Stimulated activated CD4-positive, alpha-beta T cell treated with anti-CD3 and anti-CD28 coated beads, Interleukin-12 subunit alpha, Interleukin-12 subunit beta, amount 100 ng/mL, for 48 hours (primary cell): ENCODE data around the gene TRIAP1.
A peak's percentile ranks its signal among the peaks of the same experiment; 100 is the strongest.
"Not testable (repeated sequence)": the region's sequence is repeated elsewhere in the genome, so short reads cannot be mapped to it uniquely, and the experiment has no call there.

Experiments
- DNase-seq, 3 donors: peaks; one replicate each; pipeline ENCODE4 v3.0.0-alpha.2; 2020; ENCODE audit warnings: low read depth in 2 of 3, low spot score in 1 of 3

Gene TRIAP1

DNA sequence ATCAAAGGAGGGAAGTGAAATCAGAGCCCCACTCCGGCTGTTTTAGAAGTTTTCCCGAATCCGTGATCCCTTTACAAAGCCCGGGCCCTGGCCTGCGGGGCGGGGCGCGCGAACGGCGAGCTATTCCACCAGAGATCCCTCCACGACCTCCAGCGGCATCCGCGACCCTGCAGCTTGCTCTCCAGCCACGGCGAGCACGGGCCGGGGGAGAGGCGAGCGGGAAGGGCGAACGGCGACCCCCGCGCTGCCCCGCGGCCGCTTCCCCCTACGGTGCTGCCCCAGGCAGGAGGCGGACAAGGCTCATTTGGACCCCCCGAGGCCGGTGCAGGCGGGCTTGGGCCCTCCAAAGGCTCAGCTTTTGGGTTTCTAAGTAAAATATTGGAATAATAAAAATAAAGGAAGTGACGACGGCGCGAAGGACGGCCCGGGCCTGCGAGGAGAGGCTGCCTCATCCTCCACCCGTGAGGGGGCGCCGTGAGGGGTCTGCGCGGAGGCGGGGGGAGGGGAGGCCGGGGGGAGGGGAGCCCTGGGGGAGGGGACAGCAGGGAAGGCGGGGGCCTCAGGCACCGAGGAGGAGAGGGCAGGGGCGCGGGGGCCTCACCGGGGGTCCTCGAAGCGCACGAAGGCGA lies 22.8 kb upstream of the TRIAP1 start:
- no peak for DNase-seq

DNA sequence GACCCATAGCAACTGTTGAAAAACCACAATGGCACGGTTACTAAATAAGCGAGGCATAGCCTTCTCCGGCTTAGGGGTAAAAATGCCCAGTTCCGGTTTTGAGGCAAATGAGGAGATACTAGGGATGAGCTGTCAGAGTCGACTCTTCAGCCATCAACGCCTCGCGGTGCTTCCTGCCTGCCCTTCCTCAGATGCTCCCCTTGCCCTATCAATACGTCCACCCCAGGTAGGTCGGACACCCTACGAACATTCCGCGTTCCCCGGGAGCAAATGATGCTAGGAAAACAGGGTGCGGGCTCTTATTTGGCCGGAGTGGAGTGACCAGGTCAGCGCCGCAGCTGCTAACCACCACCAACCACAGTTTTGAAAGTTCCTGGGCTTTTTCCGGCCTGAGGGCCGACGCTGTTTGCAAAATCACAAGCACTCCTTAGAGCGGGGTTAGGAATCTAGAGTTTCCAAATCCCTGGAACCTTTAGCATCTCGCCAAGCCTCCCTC lies 22.2 kb upstream of the TRIAP1 start:
- no peak for DNase-seq

DNA sequence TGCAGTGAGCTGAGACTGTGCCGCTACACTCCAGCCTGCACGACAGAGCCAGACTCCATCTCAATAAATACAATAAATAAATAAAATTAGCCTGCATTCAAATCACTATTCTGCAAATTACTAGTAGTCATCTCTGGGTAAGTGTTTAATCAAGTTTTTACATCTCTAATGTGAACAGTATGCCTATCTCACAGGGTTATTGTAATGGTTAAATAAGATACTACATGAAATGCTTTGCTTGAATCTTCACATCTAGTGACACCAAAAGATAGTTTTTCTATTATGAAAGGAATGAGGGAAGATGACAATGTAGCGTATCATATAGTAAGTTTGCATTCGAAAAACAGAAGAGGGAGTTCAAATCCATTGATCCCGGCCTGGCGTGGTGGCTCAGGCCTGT lies 21.3 kb upstream of the TRIAP1 start:
- no peak for DNase-seq

DNA sequence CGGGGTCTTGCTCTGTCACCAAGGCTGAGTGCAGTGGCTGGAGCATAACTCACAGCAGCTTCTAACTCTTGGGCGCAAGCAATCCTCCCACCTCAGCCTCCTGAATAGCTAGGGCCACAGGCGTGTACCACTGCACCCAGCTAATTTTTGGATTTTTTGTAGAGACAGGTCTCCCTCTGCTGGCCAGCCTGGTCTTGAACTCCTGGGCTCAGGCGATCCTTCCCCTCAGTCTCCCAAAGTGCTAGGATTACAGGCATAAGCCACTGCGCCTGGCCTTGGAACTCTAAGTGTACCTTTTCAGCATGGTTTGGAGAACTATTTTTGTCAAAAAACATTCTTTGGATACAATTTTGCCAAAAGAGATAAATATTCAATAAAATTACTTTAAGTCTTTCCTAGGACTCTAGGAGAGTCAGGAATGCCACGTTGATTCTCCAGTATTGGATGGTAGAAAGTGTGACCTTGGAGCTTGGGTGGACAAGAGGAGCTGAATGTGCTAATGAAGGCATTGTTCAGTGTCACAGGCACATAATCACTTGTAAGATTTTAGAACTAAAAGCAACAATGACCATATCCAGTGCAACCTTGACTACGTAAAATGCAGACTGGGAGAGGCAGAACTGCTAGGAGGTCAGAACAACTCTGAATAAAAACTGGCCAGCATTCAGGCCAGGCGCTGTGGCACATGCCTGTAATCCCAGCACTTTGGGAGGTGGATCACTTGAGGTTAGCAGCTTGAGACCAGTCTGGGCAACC lies 20.6 kb upstream of the TRIAP1 start:
- DNase-seq = peak in 1 of 3 donors; percentile 24

DNA sequence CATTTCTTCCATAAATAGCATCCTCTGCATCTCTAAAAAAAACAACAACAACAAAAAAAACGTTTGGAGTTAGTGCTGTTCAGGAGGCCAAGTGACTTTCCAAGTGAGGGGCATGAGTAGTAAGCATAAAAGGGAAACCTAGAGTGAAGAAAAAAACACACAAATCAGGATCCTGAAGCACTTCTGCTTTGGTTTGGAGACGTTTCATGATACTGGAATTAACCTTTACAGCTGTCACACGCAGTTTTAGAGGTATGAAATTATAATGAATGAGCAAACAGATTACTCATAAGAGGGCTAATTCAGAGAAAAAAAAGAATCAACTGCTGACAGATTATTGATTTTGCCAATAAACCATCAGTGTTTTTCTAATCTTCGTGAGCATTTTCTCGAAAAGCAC lies 19.6 kb upstream of the TRIAP1 start:
- no peak for DNase-seq

DNA sequence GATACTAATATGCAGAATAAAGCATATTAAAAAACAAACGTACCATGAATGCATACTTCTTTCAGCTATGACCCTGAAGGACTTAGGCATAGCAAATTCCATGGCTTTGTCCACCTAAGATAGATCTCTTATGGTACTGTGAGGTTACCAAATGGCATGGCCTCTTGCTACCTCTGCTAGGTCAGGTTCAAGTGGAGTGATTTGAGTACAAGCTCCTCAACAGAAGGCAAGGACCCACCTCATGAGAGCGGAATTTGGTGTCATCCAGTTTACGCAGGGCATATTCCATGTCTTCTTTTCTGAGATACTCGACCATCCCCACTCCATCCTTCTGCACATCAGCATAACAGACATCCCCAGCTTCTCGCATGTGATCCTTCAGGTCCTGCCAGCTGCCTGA lies 17.5 kb upstream of the TRIAP1 start:
- no peak for DNase-seq

DNA sequence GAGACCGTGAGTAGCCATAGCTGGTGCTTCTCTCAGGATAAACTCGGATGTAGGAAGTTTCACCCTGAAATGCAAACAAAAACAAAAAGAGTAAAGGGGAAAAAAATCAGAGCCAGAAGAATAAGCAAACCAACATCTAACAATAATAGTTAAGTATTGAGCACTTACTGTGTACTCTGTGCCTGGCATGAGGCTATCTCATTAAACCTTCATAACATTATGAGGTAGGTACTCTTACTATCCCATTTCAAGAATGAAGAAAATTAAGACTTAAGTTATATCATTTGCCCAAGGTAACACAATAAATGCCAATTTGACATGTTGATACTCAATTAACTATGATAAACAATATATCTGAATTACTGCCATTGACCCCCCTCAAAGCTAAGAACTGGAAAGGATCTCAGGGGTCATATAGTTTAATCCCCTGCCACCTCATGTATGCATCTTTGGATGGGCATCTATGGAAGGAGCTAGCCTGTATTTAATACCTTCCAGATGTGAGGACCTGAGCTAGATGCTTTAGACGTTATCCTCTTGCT lies 16.0 kb upstream of the TRIAP1 start:
- DNase-seq = no peak

DNA sequence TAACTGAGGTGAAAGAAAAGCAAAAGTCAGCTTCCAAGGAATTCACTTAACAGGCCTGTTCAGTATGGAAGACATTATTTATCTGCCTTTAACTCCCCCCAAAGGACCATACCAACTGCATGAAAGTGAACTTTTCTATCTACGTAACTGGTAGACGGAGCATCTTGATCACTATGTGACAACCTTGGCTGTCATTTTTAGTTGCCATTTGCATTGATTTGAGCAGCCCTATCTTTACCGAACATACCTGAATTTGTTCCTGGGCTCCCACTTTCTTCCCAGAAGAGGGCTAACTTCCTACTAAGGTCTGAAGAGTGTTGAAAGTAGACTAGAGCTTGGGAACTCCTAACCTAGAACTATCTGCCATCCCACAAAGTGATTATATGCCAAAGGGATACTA lies 14.0 kb upstream of the TRIAP1 start:
- no peak for DNase-seq

DNA sequence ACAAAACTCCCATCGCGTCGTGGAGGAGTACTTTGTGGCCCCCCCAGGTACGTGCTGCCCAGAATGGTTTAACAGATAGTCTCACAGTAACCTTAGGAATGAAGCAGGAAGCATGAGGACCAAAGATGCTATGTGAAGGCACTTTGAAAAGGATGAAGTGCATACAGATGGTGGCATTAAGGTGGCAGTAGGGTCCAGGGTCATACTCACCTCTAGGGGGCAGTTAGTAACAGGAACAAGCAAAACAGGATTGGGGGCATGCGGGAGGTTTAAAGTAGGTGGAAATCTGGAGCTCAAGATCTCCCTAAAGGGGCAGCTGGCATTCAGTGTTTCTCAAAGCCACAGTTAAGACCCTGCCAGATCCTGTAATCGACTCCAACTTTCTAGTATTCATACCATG lies 10.9 kb upstream of the TRIAP1 start:
- DNase-seq = no peak

DNA sequence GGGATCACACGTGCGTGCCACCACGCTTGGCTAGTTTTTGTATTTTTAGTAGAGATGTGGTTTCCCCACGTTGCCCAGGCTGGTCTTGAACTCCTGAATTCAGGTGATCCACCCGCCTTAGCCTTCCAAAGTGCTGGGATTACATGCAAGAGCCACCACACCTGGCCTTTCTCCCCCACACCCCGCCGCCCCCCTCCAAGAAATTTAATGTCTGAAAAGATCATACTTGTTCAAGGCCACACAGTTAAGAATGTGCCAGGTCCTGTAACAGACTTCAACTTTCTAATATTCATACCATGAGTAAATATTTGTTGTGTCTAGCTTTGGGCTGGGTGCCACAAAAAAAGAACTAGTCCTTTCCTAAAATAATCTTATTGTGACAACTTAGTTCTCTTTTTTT lies 9.1 kb upstream of the TRIAP1 start:
- DNase-seq = no peak

DNA sequence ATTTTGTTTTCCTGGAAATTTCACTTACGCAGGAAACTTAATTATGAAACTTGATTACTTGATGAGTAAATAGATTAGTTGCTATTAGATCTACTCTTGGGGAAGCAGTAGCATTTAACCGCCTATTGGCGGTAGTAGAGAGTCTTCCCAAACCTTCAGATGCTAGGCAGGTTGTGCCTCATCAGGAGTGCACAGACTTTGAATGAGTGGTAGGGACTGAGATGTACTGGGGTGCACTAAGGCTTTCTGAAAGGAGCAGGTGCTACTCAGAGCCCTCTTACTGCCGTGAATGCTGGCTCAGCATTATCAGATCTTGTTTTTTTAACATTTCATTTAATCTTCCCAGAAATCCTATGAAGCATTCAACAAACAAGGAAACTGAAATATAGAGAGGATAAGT lies 7.8 kb upstream of the TRIAP1 start:
- DNase-seq = no peak

DNA sequence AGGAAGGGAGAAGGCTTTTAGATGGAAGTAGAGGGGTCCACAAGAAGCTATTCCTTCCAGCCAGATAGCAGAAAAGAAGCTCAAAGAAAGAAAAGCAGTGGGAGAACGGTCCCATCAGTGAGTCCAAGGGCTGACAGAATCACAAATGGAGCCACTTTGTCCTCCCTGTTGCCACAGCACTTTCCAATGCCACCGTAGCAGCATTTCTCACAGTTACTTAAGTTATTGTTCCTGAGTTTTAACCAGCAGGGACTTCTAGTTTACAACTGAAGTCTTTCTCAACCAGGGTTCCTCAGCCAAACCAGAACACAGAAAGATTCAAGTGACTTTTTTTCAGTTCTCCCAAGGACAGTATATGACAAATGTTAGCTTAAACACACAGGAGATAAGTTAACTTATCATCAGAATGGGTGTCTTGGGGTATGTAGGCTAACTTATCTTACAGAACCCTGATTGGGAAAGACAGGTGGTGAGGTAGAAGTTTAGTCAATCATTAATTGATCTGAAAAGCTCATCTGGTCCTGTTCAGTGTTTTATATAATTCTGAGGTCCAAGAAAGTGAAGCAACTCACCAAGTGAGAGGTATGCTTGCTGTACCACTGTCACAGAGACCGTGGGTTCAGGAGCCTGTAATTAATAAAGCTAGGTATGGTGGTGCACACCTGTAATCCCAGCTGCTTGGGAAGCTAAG lies 7.0 kb upstream of the TRIAP1 start:
- DNase-seq = no peak

DNA sequence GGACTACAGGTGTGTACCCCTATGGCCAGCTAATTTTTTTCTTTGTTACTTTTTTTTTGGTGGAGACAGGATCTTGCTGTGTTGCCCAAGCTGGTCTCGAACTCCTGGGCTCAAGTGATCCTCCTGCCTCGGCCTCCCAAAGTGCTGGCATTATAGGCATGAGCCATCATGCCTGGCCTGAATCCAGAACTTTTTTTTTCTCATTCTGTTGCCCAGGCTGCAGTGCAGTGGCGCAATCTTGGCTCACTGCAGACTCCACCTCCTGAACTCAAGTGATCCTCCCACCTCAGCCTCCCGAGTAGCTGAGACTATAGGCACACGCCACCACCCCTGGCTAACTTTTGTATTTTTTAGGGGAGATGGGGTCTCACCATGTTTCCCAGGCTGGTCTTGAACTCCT lies 6.3 kb upstream of the TRIAP1 start:
- DNase-seq = not testable (repeated sequence)

DNA sequence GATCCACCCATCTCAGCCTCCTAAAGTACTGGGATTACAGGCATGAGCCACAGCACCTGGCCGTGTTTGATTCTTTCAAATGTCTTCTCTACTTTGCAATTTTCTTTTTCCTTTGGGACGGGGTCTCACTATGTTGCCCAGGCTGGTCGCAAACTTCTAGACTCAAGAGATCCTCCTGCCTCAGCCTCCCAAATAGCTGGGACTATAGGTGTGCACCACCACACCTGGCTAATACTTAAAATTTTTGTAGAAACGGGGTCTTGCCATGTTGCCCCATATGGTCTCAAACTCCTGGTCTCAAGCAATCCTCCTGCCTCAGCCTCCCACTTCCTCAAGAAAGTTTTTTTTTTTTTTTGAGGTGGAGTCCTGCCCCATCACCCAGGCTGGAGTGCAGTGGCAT lies 1.8 kb upstream of the TRIAP1 start:
- DNase-seq = no peak

DNA sequence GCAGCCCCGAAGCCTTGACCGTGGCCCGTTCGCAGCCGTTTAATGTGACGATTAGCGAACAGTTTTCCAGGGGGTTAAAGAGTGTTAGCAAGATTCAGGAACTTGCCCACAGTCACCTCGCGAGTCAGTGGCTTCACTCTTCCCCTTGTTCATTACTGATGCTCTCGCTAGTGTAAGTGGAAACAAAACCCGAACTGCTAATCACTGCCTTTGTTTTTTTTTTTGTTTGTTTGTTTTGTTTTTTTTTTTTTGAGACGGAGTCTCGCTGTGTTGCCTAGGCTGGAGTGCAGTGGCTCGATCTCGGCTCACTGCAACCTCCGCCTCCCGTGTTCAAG lies 627 bp upstream of the TRIAP1 start:
- not testable (repeated sequence) for DNase-seq

DNA sequence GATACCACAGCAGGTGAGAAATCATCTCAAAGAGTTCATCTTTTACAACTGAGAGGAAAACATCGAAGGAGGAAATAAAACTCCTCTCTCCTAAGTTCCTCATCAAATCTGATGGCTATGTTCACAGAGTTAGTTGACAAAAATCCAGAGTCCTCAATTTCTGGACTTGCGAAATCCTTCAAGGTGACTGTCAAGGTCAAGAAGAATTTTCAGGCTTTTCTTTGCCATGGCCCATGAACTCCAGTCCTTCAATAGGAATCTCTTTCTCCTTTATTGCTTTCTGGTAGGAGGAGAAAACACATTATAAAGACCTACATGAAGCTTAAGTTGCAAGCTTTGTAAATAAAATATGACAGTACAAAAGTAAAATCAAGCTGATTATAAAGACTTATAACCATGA lies 1.5 kb downstream of the TRIAP1 start:
- no peak for DNase-seq

DNA sequence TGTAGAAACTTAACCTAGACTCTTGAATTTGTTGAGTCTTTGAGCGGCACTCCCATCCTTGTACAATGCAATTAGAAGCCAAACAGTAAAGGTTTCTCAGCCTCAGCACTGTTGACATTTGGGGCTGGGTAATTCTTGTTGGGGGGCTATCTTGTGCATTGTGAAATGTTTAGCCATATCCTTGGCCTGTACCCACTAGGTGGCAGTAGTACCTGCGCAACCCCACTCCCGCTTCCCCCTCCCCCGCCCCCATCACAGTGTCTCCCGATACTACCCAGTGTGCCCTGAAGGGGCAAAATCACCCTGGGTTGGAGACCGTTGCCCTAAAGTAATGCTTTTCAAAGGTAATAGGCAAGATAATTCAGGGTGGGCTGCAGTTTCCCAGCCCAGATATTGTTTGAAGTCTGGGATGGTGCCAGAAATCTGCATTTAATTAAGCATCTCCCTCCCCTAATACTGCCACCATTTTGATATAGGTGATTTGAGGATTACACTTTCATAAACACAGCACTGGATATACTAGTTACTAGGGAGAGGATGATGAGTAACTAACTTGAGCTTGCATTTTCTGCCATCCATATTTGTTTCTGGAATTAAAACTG lies 6.4 kb downstream of the TRIAP1 start:
- DNase-seq = peak; percentile 57 to 79 (median 63)

DNA sequence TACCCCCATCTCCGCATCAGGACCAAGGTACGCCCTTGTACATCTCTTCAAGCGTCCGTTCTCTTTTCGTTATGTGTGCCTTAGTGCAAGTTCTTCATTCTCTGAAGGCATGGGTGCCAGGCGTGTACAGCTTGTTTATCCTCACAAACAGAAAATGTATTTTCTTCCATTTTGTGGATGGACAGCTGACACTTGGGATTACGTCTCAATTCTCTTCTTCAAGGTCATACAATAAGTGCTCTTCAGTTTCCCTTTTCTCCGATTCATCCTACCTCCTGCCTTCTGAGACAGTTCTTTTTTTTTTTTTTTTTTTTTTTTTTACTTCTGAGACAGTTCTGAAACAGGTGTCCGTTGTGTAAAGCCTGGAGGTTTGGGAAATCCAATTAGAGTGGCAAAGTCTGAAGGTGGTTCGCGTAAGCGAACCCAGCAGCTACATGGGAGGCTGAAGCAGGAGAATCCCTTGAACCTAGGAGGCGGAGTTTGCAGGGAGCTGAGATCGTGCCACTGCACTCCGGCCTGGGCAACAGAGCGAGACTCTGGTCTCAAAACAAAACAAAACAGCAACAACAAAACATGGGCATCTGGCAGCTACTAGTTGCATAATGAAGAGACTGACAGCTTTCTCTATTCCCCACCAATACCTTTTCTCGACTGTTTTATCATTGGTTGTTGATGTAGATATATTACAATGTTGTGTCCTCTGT lies 7.5 kb downstream of the TRIAP1 start:
- no peak for DNase-seq

DNA sequence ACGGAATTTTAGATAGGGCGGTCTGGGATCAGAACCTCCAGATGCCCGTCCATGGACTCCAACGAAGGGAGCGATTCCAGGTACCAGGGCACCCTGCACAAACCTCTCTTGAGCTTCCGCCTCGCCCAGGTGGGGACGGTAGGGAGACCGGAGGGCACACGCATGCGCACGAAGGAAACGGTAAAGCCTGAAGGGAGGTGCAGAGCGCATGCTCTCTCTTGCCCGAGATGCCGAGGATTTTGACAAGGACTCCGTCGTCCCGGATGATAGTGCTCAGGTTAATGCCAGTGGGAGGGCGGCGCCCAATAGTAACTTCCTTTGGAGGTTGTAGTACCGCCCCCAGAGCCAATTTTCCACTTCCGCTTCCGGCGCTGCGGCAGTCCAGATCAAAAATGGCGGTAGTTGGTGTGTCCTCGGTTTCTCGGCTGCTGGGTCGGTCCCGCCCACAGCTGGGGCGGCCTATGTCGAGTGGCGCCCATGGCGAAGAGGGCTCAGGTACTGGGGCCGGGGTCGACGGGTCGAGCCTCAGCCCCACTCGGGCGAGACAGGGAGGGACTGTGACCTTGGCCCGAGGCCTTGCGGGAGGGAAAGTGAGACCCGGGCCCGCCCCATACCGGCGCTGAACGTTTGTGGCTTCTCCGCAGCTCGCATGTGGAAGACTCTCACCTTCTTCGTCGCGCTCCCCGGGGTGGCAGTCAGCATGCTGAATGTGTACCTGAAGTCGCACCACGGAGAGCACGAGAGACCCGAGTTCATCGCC lies 8.3 kb downstream of the TRIAP1 start, which contains the start of gene COX6A1:
Gene COX6A1, plus strand, starts transcription at position 379 of the 760 bp plus-strand sequence. Its CDS starts 14 bp downstream, at position 393.
- peak; percentile 96 to 98 (median 97) for DNase-seq
